Stimulated activated CD8-positive, alpha-beta memory T cell treated with anti-CD3 and anti-CD28 coated beads, Interleukin-4, amount 100 ng/mL, for 24 hours (primary cell): Measurements from ENCODE around the gene ACE2.

Experiments
- DNase-seq: peaks from one replicate; pipeline ENCODE4 v3.0.0-alpha.2; 2020; ENCODE audit warnings: low read depth

The ACE2 gene

DNA sequence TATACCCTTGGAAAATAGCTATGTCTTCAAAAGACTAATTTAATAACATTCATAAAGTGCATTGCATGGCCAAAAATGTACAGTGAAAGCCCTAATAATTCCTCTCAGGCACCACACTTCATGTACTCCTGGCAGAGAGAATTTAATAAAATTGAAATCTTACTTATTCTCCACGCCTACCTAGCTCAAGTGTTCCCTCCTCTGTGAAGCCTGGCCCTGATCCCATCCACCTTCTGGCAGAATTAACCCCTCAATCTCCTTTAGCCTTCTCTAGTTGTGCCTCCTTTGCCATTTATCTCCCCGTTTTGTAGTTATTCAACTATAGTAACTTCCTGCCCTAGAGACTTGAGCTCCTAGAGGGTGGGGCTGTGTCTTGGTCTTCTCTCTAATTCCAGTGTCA is 26.7 kb downstream of the ACE2 start:
- no peak for DNase-seq

DNA sequence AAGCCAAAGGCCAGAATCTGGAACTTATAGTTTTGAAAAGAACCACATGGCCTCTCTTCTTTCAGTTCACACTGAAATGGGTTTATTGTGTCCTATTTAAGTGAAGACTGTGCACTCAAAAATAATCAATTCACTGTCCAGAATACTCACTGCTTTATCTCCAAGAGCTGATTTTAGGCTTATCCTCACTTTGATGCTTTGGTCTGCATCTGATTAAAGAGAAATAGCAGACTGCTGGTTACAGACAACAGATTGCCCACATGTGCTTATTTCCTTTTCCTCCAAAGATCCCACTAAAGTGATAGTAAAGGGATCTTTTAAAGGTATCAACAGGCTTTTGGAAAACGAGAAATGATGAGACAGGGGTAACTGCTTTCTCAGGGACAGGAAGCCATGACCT is 30.6 kb downstream of the ACE2 start:
- DNase-seq = no peak

DNA sequence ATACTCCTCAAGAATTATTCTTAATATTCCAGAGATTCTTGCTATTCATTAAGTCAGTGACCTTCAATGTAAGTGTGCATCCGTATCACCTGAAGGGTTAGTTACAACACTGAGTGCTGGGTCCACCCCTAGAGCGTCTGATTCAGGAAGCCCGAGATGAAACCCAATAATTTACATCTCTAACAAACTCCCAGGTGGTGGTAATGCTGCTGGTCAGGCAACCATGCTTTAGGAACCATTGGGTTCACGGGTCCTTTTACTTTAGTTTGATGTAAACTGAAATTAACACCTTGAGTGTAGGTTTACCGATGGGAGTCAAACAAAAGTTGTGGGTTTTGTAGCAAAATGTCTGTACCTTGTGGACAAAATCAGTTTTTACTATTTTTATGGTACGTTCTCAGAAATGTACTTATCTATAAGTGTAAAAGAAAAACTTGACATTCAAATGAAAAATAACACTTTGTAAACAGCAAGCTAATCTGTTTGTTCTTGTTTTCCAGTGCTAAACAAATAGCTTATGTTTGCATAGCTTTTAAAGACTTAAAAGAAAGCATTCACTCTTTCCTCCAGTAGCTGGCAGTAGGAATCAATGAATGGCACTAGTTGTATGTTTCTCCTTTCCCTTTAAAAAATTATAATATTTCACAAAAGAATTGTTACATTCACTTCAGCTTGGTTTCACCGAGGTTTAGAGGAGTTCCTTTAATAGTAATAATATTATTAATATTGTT is 32.7 kb downstream of the ACE2 start:
- no peak for DNase-seq

DNA sequence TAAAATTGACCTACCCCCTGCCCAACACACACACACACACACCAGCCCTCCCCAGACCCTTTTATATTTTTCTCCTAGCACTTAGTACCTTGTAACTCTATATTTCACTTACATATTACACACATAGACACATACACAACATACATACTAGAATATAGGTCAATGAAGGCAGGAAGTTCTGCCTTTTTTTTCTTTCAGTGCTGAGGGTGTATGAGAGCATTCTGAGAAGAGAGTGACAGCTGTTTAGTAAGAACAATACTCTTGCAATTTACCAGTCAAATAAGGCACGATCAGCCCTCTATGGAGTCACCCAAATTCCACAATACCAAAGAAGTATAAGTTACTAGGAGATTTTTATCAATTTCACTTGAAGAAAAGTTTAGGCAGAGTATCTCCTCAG is 33.5 kb downstream of the ACE2 start:
- DNase-seq = no peak

DNA sequence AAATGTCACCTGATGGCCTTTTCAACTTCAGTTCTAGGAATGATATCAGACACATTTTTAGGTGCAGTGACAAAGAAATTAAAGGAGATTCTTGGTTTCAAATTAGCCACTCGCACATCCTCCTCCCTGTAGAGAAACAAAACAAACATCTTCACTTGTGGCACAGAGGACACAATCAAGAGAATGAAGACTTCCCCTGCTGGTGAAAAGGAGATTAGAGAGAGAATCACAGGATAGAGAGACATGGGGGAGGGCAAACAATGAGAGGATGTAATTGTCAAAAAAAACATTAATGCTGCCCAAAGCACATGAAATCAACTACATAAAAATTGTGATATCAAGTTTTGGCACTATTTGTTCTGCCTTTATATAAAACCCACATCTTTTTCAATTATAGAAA is 34.5 kb downstream of the ACE2 start:
- no peak for DNase-seq

DNA sequence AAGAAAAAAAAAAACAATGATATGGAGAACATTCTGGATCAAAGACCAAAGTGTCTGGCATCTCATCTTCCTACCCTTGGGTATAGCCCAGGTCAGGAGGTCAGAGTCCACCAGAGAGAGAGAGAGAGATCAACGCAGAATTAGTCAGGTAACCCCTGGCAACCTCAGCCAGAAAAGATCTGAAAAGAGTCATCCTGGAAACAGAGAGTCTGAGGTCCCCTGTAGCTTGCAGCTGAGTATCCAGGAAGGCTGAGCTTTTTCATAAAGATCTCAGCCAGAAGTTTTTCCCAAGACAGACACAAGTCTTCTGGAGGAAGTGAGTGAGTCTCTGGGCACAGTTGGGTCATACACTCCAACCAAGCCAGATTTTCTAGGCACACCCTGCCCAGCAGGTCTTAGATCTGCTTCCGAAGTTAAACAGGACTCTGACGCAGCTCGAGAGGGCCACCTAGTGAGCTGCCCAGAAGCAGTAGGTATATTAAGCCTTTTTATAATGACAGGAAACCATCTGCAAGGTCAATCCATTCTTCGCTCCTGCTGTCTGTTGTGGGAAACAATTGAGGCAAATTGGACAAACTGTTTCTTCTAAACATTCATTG is 35.7 kb downstream of the ACE2 start:
- DNase-seq = peak; percentile 5

DNA sequence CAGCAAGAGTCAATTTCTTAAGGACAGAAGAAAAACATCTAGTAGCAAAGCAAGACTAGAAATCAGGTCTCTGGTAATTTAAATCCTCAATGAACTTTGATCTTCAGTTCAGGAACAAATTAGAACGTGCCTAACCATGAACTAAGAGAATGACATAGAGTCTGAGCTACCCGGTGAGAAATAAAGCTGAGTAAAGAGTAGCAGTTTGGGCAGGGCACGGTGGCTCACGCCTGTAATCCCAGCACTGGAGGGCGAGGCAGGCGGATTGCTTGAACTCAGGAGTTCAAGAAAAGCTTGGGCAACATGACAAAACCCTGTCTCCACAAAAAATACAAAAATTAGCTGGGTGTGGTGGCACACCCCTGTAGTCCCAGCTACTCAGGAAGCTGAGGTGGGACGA is 37.7 kb downstream of the ACE2 start:
- no peak for DNase-seq

DNA sequence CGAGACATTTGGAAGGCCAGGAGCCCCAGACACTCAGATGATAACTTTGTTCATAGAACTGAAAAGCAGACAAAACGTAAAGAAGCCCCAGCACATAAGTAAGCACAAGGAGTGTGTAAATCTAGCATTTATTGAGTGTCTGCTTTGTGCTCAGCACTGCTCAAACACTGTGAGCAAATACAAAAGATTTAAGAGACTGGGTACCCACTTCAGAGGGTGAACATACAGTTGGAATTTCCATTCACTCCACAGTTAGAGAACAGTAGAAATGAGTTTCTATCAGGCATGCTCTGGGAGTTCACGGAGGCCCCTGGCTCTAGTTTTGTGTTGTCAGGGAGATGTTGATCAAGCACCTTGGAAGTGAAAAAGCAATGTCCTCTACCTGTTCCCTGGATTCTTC is 39.8 kb downstream of the ACE2 start:
- no peak for DNase-seq

DNA sequence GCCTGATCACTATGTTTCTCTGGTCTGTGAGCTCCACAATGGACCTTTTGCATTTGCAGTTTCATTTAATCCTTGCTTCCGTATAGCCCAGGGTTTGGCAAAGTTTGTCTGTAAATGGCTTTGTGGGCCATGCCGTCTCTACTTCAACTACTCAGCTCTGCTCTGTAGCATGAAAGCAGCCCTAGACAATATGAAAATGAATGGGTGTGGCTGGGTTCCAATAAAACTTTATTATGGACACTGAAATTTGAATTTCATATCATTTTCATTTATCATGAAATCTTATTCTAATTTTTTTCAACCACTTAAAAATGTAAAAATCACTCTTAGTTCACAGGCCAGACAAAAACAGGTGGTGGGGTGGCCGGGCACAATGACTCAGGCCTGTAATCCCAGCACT is 41.5 kb downstream of the ACE2 start:
- DNase-seq = no peak

DNA sequence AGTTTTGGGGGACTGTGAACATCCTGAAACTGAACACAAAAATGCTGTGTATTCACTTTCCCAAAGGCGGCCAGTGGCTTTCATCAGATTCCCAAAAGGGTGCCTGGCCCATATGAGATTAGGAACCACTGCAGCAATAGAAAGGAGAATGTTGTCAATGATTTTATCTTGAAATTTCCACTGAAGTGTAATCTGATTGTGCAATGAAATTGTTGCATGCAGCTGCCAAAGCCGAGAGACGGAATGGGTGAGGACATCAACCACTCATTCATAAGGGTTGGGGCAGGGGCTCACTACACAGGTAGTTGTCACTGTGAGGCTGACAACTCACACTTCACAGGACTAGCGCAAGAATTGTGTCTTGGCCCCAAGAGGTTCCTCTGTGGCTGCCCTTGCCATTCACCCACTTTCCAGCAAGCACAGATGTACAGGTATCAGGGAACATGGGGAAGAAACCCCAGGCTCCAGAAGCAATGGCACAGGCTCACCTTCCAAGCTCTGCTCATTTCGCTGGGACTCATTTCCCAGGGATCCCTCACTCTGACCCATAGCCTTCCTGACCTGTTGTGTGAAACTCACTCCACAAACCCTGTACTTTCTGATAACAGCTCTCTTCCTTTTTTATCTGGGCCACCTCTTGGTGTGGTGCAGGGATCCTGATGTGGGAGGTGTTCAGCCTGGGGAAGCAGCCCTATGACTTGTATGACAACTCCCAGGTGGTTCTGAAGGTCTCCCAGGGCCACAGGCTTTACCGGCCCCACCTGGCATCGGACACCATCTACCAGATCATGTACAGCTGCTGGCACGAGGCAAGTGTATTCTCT is 51.4 kb downstream of the ACE2 start:
- no peak for DNase-seq

DNA sequence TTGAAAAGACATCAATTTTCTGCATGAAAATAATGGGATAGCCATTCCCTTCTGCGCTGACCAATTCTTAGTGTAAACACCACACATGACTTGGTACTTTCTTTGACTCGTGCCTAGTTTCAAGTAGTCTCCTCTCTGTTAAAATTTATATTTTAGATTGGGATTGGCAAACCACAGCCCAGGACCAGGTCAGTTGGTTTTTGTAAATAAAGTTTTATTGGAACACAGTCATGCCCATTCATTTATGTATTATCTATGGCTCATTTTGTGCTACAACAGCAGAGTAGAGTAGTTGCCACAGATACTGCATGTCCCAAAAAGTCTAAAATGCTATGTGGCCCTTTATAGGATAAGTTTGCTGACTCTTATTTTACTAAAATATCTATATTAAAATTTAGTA is 53.4 kb downstream of the ACE2 start:
- no peak for DNase-seq

DNA sequence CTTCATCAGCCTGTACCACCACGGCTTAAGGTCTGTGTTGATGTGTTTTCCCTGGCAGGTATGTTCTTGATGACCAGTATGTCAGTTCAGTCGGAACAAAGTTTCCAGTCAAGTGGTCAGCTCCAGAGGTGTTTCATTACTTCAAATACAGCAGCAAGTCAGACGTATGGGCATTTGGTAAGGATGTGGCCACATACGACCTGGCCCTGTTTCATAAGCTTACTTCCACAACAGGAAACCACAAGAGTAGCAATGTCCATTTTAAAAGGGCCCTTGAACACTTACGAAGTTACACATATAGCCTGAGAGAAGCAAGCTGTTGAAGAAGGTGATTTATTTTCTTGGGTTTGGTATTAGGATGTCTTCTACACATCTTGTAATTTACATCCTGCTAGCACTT is 54.0 kb downstream of the ACE2 start:
- DNase-seq = no peak

DNA sequence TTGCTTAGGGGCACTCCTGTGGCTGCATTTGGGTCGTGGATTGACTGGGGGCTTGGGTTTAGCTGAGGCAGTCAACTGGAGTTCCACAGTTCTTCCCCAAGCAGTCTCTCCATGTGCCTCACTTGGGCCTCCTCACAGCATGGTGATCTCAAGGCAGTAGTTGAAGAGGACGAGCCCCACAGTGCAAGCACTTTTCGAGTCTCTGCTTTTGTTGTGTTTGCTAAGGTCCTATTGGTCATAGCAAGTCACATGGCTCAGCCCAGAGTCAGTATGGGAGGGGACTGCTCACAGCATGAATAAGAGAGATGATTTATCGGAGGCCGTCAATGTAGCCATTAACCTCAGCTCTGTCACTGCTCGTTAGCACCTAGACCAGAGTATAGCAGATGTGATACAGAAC is 70.4 kb downstream of the ACE2 start:
- DNase-seq = no peak

DNA sequence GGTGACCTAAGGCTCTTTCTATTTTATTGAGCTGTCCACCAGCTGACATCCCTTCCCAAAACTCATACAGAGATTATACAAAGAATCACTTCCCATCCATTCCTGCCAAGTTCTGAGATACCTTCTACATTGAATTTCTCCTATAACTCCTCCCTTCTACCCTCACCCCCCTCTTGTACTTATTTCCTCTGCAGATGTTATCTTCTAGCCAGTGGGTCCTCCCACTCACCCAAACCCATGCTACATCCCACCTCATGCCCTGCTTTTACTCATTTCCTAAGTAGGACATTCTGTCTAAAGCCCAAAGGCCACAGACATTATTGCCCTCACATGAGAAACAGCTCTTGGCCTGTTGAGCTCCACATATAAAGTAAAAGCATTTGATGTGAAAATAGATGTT is 71.6 kb downstream of the ACE2 start:
- no peak for DNase-seq

DNA sequence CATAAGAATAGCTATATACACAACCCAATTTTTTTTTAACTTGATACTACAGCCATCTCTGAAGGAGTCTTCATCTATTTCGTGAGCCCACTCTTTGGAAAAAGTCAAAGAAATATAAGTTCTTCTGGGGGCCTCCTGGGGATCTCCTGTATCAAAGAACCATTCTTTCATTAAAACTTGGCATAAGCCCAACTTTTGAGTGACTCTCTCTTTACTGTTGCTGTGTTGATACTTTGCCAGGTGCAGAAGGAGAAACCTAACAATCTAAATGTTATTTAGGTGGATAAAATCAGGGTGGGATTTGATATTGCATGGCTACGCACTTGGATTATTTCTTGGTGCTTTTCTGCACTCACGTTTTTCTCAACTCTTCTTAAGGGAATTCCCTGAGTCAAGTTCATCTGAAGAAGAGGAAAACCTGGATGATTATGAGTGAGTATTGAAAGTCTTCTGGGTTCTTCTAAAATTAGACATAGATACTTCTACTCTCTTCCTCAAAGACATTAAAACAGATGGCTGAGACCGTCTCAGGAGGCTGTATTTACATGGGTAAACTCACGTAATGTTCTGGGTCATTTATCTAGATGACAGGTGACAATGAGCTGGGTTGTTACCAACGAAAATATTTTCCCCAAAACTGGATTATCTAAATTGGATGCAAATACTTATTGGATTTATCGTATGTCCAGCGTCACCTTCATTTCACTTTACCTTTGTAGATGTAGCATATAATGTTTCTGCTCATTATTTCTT is 74.9 kb downstream of the ACE2 start:
- DNase-seq = no peak

DNA sequence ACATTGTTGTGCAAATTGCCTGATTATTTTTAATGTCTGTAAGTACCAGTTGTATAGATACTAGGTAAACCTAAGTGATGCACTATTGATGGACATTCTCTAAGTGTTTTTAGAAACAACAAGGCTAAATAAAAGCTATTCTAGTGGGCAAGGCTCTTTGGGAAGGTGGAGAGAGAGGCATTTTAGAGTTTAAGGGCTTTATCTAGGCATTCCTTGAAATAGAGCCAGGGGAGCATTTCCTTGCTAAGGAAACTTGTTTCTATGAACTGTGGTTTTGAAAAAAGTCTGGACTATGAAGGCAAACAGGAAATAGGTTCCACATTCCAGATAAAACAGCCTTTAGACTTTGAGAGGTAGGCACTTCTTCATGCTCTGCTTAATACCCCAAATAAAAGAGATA is 76.3 kb downstream of the ACE2 start:
- DNase-seq = no peak

DNA sequence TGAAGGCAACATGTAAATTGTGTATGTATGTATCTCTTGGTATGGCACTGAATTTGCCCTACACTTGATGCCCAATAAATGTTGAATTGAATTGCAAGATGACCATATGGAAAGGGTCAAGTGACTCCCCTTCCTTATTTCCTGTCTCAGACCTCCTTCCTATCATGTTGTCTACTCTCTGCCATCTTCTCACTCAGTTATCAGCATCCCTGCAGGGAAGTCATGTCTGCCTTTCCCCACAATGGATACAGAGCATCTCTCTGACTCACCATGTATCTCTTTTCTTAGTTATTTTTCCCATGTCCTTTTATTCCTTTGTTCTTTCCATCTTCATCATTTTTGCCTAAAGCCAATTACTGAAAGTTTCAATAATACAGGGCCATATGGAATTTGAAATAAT is 77.7 kb downstream of the ACE2 start:
- DNase-seq = no peak

DNA sequence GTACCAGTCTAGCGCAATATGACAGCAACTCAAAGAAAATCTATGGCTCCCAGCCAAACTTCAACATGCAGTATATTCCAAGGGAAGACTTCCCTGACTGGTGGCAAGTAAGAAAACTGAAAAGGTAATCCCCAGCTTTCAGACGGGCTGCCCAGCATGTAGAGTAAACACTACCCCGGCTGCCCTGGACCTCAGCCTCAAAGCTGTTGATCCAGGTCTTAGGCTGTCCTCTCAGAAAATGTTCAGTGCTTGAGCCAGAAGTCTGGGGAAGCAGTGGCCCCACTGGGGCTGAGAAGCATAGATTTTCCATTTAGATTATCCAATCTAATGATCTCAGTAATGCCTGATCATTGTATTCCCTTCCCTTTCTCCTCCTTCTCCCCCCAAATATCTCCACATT is 78.3 kb downstream of the ACE2 start:
- no peak for DNase-seq

DNA sequence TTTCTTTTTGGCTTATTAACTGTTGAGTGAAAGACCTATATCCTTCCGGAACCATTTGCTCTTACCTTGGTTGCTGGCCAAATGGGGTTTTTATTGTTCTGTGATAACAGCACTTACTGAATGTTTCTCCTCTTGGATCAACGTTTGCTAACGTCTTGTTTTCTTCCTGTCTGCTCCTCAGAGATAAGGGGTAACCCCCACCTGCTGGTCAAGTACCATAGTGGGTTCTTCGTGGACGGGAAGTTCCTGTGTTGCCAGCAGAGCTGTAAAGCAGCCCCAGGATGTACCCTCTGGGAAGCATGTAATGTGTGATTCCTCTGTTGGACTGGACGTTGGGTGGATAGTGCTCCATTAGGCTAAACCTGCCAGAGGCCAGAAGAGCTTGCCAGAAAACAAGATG is 84.8 kb downstream of the ACE2 start:
- DNase-seq = no peak

DNA sequence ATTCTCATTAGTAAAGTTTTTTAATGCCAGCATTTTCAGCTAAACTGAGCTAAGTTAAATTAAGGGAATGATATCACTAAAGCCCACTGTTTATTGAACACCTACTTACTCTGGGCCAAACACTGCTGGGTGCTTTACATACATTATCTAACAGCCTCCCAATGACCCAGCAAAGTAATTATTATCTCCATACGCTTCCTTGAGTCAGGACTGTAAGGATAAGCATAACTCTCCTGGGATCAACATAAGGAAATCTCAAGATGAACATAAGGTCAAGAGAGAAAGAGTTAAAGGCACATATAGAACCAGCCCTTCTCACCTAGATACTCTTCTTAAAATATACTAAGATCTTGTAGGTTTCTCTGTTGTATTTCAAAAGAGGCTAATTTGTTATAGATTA is 86.5 kb downstream of the ACE2 start:
- no peak for DNase-seq

DNA sequence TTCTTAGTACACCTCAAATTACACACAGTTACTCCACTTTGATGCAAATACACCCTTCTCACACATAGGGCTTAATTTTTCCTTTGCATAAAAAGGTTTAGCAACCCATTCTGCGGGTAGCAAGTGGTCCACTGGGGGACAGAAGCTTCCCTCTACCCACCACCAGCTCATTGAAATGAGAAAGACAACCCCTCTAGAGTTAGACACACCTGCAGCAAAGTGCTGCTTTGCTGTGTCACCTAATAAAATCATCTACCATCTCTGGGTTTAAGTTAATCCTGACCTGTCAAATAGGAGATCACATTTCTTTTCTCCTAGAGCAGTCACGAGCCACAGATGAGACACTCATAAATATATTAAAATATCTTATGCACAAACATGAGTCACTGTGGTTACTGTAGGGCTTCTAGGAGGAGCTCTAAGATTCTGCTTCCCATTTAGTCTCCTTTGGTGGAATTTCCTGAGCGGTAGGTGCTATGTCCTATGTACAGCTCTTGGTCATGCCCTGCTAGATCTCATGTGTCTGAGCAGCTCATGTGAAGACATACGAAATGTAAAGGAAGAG is 88.3 kb downstream of the ACE2 start:
- DNase-seq = no peak

DNA sequence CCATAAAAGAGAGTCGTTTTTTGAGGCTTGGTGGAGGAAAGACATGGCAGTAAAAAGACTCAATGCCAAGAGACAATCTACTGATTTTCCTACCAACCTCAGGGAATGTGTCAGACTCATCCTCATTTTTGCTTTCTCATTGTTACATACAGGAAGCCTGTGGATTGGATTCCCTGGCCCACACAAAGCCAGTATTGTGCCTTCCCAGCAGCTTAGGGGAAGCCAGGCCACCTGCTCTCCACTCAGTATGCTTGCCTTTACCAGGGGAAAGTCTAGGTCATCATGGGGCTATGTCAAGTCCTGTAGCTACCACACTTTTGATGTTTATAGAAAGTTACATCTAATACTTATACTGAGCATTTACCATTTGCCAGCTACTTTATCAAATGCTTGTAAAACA is 89.2 kb downstream of the ACE2 start:
- DNase-seq = no peak
